HG03280 (cell line): Measurements from ENCODE around the gene CATSPERZ.
"Not testable (repeated sequence)": the region's sequence is repeated elsewhere in the genome, so short reads cannot be mapped to it uniquely, and the experiment has no call there.

Source experiments
- ATAC-seq: cut with Tn5 transposase; IDR thresholded peaks from one replicate; pipeline ENCODE4 v1.9.1; 2021; ENCODE audit warnings: mild to moderate bottlenecking, moderate library complexity; ENCODE audit not compliant: unreplicated experiment

CATSPERZ gene

DNA sequence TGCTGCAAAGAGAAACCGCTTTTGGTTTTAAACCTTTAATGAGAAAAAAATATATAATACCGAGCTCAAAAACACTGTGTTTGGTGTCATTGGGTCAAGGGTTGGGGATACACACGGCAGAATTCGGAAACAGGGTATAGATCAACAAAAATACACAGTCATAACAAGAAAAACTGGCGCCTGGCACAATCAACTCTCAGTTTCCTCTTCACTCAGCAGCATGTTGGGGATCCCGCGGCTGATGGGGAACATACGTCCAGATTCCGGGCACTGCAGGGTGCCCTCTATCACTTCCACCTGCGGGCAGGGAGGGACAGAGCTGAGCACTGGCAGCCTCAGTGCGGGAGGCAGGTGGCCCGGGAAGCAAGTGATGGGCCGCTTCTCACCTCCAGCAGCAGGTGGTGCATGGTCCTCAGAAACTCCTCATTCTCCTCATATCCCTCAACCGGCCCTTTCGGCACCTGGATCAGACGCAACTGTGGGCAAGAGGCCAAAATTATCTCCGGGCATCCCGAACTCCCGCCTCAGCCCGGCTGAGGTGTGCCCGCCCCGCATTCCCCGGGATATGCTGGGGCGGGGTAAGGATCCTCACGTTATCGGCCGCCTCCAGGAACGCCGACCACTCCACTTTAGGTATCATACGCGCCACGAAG, 16.6 kb downstream of the CATSPERZ start:
- no peak for ATAC-seq

DNA sequence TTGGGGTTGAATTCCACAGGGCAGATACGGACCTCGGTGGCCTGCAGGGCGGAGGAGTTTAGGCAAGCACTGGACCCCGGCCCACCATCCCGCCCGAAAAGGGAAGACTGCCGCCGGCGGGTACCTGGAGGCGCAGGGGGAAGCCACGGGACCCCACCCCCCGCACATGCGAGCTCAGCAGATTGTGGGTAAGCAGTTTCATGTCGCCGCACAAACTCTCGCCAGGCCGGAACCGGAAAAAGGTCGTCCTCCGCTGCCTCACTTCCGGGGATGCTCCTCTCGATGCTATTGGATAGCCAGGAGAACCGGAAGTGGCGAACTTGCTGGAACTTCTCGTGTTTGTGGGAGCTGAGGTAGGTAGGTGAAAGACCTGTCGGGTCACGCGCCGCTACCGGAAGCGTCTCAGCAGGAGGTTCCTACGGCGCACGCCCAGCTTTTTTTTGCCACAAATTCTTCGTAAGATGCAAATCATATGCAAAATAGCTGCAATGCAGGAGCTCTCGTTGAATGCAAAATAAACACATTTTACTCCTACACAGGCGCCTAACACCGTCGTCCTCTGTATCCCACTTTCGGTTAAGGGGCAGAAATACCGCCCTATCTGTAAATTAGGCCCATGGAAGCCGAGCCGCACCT, 17.3 kb downstream of the CATSPERZ start, which contains the start of gene TRMT112:
TSS of gene TRMT112 (minus strand) at position 235 of the 636 bp plus-strand sequence. CDS start at position 202, 33 bp downstream.
- ATAC-seq, result peak; percentile 59

DNA sequence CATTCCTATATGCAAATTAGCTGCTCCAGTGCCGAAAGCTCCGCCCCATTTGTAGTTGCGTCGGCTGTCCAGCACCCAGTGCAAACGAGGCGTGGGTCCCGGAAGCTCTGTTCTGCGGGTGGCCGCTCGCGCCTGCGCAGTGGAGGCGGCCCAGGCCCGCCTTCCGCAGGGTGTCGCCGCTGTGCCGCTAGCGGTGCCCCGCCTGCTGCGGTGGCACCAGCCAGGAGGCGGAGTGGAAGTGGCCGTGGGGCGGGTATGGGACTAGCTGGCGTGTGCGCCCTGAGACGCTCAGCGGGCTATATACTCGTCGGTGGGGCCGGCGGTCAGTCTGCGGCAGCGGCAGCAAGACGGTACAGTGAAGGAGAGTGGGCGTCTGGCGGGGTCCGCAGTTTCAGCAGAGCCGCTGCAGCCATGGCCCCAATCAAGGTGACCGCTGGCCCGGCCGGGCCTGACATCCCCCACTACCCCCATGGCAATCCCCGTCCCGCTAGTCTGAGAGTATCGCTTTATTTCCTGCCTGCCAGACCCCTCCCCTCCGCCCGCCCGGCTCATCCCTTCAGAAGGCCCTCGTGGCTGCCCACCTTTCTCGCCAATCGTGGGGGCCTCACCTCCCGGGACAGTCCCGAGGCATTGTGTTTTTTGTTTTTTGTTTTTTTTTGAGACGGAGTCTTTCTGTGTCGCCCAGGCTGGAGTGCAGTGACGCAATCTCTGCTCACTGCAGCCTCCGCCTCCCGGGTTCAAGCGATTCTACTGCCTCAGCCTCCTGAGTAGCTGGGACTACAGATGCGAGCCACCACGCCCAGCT, 18.0 kb downstream of the CATSPERZ start, which contains the start of gene PRDX5:
TSS of gene PRDX5 (plus strand) at position 161 of the 805 bp plus-strand sequence. CDS start at position 256, 95 bp downstream.
- peak; percentile 82 for ATAC-seq

DNA sequence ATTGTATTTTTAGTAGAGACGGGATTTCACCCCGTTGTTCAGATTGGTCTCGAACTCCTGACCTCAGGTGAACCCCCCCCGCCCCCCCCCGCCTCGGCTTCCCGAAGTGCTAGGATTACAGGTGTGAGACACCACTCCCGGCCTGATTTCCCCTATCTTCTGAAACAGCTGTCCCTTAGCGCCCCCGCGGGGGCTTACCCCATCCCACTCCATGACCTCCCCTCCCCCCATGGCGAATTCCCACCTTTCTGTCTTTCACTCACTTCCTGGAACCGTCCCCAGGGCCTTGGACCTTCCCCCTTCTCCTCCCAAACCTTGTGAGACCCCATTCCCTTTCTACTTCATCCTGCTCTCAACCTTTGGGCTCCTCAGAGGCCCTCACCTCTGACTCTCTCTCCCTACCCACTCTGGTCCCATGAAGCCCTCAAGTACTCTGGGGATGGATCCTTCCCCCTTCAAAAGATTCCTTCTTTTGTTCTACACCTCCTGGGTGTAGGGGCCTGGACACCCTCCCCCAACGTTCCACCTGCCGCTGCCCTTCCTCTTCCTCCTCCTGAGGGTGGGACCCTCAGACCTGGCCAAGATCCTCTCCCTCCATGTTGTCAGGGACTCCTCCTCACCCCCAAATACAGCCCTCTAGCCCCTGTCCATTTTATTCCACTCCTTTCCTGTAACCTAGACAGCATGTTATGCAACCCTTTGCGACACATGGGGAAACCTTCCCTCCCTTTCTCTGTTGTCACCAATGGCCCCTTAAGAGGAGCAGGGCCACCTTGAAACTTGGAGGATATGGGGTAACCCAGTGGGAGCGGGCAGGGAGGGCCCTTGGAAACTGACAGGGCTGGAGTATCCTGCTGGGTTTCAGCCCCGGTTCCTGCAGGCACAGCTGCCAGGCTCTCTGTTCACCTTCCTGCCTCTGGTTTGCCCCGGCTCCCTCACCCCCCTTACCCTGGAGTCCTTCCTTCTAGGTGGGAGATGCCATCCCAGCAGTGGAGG, 18.9 kb downstream of the CATSPERZ start:
- no peak for ATAC-seq

DNA sequence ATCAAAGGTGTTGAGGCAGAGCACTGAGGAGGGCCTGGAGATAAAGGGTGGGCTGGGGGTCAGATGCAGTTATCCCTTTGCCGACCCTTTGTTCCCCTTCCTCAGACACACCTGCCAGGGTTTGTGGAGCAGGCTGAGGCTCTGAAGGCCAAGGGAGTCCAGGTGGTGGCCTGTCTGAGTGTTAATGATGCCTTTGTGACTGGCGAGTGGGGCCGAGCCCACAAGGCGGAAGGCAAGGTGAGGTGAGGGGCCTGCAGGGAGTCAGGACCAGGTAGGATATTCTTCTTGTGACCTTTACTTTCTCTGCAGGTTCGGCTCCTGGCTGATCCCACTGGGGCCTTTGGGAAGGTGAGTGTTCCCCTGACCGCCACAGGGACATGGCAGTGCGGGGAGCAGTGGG, 20.4 kb downstream of the CATSPERZ start:
- ATAC-seq, result no peak

DNA sequence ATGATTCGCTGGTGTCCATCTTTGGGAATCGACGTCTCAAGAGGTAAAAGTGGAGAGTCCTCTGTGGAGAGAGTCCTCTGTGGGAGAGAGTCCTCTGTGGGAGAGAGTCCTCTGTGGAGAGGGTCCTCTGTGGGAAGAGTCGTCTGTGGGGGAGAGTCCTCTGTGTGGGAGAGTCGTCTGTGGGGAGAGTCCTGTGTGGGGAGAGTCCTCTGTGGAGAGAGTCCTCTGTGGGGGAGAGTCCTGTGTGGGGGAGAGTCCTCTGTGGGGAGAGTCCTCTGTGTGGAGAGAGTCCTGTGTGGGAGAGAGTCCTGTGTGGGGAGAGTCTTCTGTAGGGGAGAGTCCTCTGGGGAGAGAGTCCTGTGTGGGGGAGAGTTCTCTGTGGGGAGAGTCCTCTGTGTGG, 20.9 kb downstream of the CATSPERZ start:
- no peak for ATAC-seq

DNA sequence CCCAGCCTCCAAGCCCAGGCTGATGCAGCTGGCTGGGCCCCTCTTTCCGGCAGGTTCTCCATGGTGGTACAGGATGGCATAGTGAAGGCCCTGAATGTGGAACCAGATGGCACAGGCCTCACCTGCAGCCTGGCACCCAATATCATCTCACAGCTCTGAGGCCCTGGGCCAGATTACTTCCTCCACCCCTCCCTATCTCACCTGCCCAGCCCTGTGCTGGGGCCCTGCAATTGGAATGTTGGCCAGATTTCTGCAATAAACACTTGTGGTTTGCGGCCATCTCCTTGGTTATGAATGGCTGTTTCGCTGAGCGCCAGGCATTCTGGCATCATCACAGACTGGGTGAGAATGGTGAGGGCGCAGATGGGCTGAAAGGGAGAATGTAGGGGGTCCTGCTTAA, 21.4 kb downstream of the CATSPERZ start:
- no peak for ATAC-seq

GRCh38 chr11:64322925-64323260, 22.7 kb downstream of the CATSPERZ start:
- no peak for ATAC-seq

- no peak for ATAC-seq
Measured at GRCh38 chr11:64323373-64323772, 23.2 kb downstream of the CATSPERZ start.

DNA sequence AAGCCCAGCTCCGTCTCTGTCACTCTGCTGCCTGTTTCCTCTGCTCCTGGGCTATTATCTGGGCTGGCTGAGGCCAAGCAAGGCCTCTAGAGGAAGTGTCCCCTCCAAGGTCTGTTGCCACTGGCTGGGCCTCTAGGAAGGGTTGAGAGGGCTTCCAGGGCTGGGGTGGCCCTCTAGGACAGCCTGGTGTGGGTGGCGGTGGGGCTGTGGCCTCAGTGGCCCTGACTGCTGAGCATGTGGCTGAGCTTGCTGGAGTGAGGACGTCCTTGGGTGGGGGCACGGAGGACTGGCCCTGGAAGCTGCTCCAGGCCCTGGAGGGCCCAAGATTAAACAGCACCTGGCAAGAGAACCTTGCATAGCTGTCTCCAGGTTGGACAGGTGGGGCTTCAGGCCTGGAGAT, 23.8 kb downstream of the CATSPERZ start:
- not testable (repeated sequence) for ATAC-seq

- no peak for ATAC-seq
Measured at GRCh38 chr11:64324692-64325469, 24.7 kb downstream of the CATSPERZ start.

GRCh38 chr11:64327375-64327774, 27.2 kb downstream of the CATSPERZ start:
- ATAC-seq, result no peak

- ATAC-seq, result no peak
Measured at GRCh38 chr11:64327993-64328392, 27.8 kb downstream of the CATSPERZ start.

DNA sequence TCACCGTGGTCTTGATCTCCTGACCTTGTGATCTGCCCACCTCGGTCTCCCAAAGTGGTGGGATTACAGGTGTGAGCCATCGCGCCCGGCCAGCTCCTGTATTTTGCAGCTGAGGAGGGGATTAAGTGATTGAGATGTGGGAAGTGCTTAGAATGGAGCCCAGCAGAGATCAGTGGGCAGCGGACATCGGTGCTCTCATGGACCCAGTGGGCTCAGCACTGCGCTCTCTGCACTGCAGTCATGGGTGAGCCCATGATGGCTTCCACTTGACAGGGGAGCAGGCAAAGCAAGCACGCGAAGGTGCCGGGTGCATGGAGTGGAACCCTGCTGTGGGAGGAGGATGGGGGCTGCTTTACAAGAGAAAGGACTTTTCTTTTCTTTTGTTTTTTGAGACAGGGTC, 30.7 kb downstream of the CATSPERZ start:
- ATAC-seq, result no peak

GRCh38 chr11:64331569-64332371, 31.6 kb downstream of the CATSPERZ start:
- peak; percentile 57 for ATAC-seq

GRCh38 chr11:64333556-64333955, 33.4 kb downstream of the CATSPERZ start:
- ATAC-seq, result no peak

DNA sequence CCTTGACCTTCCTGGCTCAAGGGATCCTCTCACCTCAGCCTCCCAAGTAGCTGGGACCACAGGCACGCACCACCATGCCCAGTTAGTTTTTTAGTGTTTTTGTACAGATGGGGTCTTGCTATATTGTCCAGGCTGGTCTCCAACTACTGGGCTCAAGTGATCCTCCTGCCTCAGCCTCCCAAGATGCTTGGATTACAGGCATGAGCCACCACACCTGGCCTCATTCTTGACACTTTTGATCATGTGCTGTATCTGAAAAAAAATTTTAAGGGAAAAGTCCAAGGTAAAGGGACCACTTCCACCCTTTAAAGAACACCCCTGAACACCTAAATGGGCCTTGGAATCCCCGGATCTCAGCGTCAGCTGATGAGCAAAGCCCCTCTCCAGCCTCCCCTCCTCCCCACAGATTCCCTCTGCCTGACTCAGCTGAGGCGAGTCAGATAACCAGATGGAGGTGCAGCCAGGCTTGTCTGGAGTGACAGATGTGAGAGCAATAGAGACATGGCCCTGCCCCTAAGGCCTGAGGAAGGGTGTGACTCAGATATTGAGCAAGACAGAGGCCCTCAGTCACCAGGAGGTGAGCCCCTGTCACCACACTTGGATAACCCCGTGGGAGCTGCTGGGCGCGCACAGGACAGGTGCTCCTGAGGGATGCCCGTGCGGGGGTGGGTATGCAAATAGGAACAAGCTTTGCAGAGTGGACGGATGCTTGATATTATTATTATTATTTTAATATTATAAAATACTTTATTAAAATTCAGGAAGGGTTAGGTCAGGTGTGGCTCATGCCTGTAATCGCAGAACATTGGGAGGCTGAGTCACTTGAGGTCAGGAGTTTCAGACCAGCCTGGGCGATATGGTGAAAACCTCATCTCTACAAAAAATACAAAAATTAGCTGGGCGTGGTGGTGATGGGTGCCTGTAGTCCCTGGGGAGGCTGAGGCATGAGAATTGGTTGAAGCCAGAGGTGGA, 34.9 kb downstream of the CATSPERZ start:
- peak; percentile 72 for ATAC-seq
